Measurements from ENCODE around the gene TMEM200A. TPM values are rescaled to one million over a fixed set of nuclear protein-coding genes. Genes with fewer than 3 reads are reported as not detected.

Gene TMEM200A
- total RNA-seq, 1 donor from 2014 or later, result 1.3 TPM

GRCh38 chr6:130411481-130411880, 45.7 kb downstream of the TMEM200A start:
- Mint-ChIP-seq H3K9me3 (no peaks in the 10 kb centered on the region), H3K36me3 (ENCODE audit: low read depth) (no peaks in the 10 kb centered on the region), H3K27me3 (ENCODE audit: low read depth) (peaks cover 10% of the 10 kb centered on the region), H3K27ac (no peak overlapping the region), H3K4me3 (ENCODE audit: low read depth) (no peak overlapping the region), H3K4me1 (ENCODE audit: low read depth) (peaks cover 5% of the 10 kb centered on the region)
- DNase-seq (ENCODE audit: low spot score), result no peak
- intact Hi-C loops (cut with micrococcal nuclease), result no loop called here

- DNase-seq (ENCODE audit: low spot score), result no peak
- intact Hi-C loops (cut with micrococcal nuclease), result no loop called here
- Mint-ChIP-seq H3K9me3 (no peaks in the 10 kb centered on the region), H3K36me3 (ENCODE audit: low read depth) (no peaks in the 10 kb centered on the region), H3K27ac (no peak overlapping the region), H3K4me1 (ENCODE audit: low read depth) (no peaks in the 10 kb centered on the region), H3K27me3 (ENCODE audit: low read depth) (peaks cover 5% of the 10 kb centered on the region), H3K4me3 (ENCODE audit: low read depth) (no peak overlapping the region)
These were observed 46.9 kb downstream of the TMEM200A start for GRCh38 chr6:130412556-130413290.

- no peaks in the 10 kb centered on the region for H3K9me3 Mint-ChIP-seq
- no peak for DNase-seq (ENCODE audit: low spot score)
- H3K27me3 Mint-ChIP-seq (ENCODE audit: low read depth), result peaks cover 5% of the 10 kb centered on the region
- no peak overlapping the region for H3K4me3 Mint-ChIP-seq (ENCODE audit: low read depth)
- intact Hi-C loops (cut with micrococcal nuclease), result no loop called here
- H3K4me1 Mint-ChIP-seq (ENCODE audit: low read depth), result peaks cover 3% of the 10 kb centered on the region
- H3K27ac Mint-ChIP-seq, result no peak overlapping the region
- H3K36me3 Mint-ChIP-seq (ENCODE audit: low read depth), result no peaks in the 10 kb centered on the region
These were observed 52.1 kb downstream of the TMEM200A start for GRCh38 chr6:130417951-130418350.

GRCh38 chr6:130420911-130421310, 55.1 kb downstream of the TMEM200A start:
- H3K9me3 Mint-ChIP-seq, result no peaks in the 10 kb centered on the region
- H3K27me3 Mint-ChIP-seq (ENCODE audit: low read depth), result peaks cover 6% of the 10 kb centered on the region
- H3K27ac Mint-ChIP-seq, result no peak overlapping the region
- H3K36me3 Mint-ChIP-seq (ENCODE audit: low read depth), result no peaks in the 10 kb centered on the region
- intact Hi-C loops (cut with micrococcal nuclease), result no loop called here
- no peak for DNase-seq (ENCODE audit: low spot score)
- peaks cover 3% of the 10 kb centered on the region for H3K4me1 Mint-ChIP-seq (ENCODE audit: low read depth)
- no peak overlapping the region for H3K4me3 Mint-ChIP-seq (ENCODE audit: low read depth)

GRCh38 chr6:130421585-130421984, 55.8 kb downstream of the TMEM200A start:
- Mint-ChIP-seq H3K27ac (no peak overlapping the region), H3K4me3 (ENCODE audit: low read depth) (no peak overlapping the region), H3K27me3 (ENCODE audit: low read depth) (peaks cover 6% of the 10 kb centered on the region), H3K9me3 (no peaks in the 10 kb centered on the region), H3K4me1 (ENCODE audit: low read depth) (peaks cover 3% of the 10 kb centered on the region), H3K36me3 (ENCODE audit: low read depth) (no peaks in the 10 kb centered on the region)
- intact Hi-C loops (cut with micrococcal nuclease), result no loop called here
- DNase-seq (ENCODE audit: low spot score), result no peak

- intact Hi-C loops (cut with micrococcal nuclease), result no loop called here
- Mint-ChIP-seq H3K27me3 (ENCODE audit: low read depth) (peaks cover 9% of the 10 kb centered on the region), H3K4me1 (ENCODE audit: low read depth) (peaks cover under 1% of the 10 kb centered on the region), H3K4me3 (ENCODE audit: low read depth) (no peak overlapping the region), H3K9me3 (no peaks in the 10 kb centered on the region), H3K27ac (no peak overlapping the region), H3K36me3 (ENCODE audit: low read depth) (no peaks in the 10 kb centered on the region)
- no peak for DNase-seq (ENCODE audit: low spot score)
These were observed 57.2 kb downstream of the TMEM200A start for GRCh38 chr6:130423044-130423443.

- H3K4me3 Mint-ChIP-seq (ENCODE audit: low read depth), result no peak overlapping the region
- no peak for DNase-seq (ENCODE audit: low spot score)
- H3K4me1 Mint-ChIP-seq (ENCODE audit: low read depth), result no peaks in the 10 kb centered on the region
- H3K27me3 Mint-ChIP-seq (ENCODE audit: low read depth), result peaks cover 14% of the 10 kb centered on the region
- no peaks in the 10 kb centered on the region for H3K36me3 Mint-ChIP-seq (ENCODE audit: low read depth)
- no peak overlapping the region for H3K27ac Mint-ChIP-seq
- no peaks in the 10 kb centered on the region for H3K9me3 Mint-ChIP-seq
- intact Hi-C loops (cut with micrococcal nuclease), result no loop called here
These were observed 58.9 kb downstream of the TMEM200A start for GRCh38 chr6:130424710-130425109.

- Mint-ChIP-seq H3K4me1 (ENCODE audit: low read depth) (no peaks in the 10 kb centered on the region), H3K9me3 (no peaks in the 10 kb centered on the region), H3K36me3 (ENCODE audit: low read depth) (no peaks in the 10 kb centered on the region), H3K4me3 (ENCODE audit: low read depth) (no peak overlapping the region), H3K27me3 (ENCODE audit: low read depth) (peaks cover 14% of the 10 kb centered on the region), H3K27ac (no peak overlapping the region)
- DNase-seq (ENCODE audit: low spot score), result no peak
- intact Hi-C loops (cut with micrococcal nuclease), result no loop called here
These were observed 59.7 kb downstream of the TMEM200A start for GRCh38 chr6:130425537-130425936.

GRCh38 chr6:130426066-130426721, 60.4 kb downstream of the TMEM200A start:
- Mint-ChIP-seq H3K36me3 (ENCODE audit: low read depth) (no peaks in the 10 kb centered on the region), H3K27me3 (ENCODE audit: low read depth) (peaks cover 14% of the 10 kb centered on the region), H3K4me3 (ENCODE audit: low read depth) (no peak overlapping the region), H3K4me1 (ENCODE audit: low read depth) (no peaks in the 10 kb centered on the region), H3K9me3 (no peaks in the 10 kb centered on the region), H3K27ac (no peak overlapping the region)
- no peak for DNase-seq (ENCODE audit: low spot score)
- intact Hi-C loops (cut with micrococcal nuclease), result no loop called here

- H3K9me3 Mint-ChIP-seq, result no peaks in the 10 kb centered on the region
- H3K36me3 Mint-ChIP-seq (ENCODE audit: low read depth), result no peaks in the 10 kb centered on the region
- peaks cover 11% of the 10 kb centered on the region for H3K27me3 Mint-ChIP-seq (ENCODE audit: low read depth)
- H3K27ac Mint-ChIP-seq, result no peak overlapping the region
- DNase-seq (ENCODE audit: low spot score), result no peak
- intact Hi-C loops (cut with micrococcal nuclease), result no loop called here
- H3K4me3 Mint-ChIP-seq (ENCODE audit: low read depth), result no peak overlapping the region
- H3K4me1 Mint-ChIP-seq (ENCODE audit: low read depth), result no peaks in the 10 kb centered on the region
These were observed 65.6 kb downstream of the TMEM200A start for GRCh38 chr6:130431346-130431852.

- no peak overlapping the region for H3K4me3 Mint-ChIP-seq (ENCODE audit: low read depth)
- intact Hi-C loops (cut with micrococcal nuclease), result no loop called here
- peaks cover 8% of the 10 kb centered on the region for H3K27me3 Mint-ChIP-seq (ENCODE audit: low read depth)
- no peak overlapping the region for H3K27ac Mint-ChIP-seq
- H3K36me3 Mint-ChIP-seq (ENCODE audit: low read depth), result no peaks in the 10 kb centered on the region
- H3K9me3 Mint-ChIP-seq, result no peaks in the 10 kb centered on the region
- no peak for DNase-seq (ENCODE audit: low spot score)
- H3K4me1 Mint-ChIP-seq (ENCODE audit: low read depth), result no peaks in the 10 kb centered on the region
These were observed 67.0 kb downstream of the TMEM200A start for GRCh38 chr6:130432838-130433237.

GRCh38 chr6:130434174-130434873, 68.5 kb downstream of the TMEM200A start:
- no peak for DNase-seq (ENCODE audit: low spot score)
- intact Hi-C loops (cut with micrococcal nuclease), result no loop called here

GRCh38 chr6:130435181-130435580, 69.4 kb downstream of the TMEM200A start:
- peaks cover 6% of the 10 kb centered on the region for H3K27me3 Mint-ChIP-seq (ENCODE audit: low read depth)
- H3K36me3 Mint-ChIP-seq (ENCODE audit: low read depth), result no peaks in the 10 kb centered on the region
- H3K27ac Mint-ChIP-seq, result no peak overlapping the region
- no peaks in the 10 kb centered on the region for H3K9me3 Mint-ChIP-seq
- no peaks in the 10 kb centered on the region for H3K4me1 Mint-ChIP-seq (ENCODE audit: low read depth)
- DNase-seq (ENCODE audit: low spot score), result no peak
- intact Hi-C loops (cut with micrococcal nuclease), result no loop called here
- no peak overlapping the region for H3K4me3 Mint-ChIP-seq (ENCODE audit: low read depth)

More at GRCh38 chr6:130434174-130434873, 68.5 kb downstream of the TMEM200A start:
- Mint-ChIP-seq H3K36me3 (ENCODE audit: low read depth) (no peaks in the 10 kb centered on the region), H3K9me3 (no peaks in the 10 kb centered on the region), H3K27ac (no peak overlapping the region), H3K4me1 (ENCODE audit: low read depth) (no peaks in the 10 kb centered on the region), H3K4me3 (ENCODE audit: low read depth) (no peak overlapping the region), H3K27me3 (ENCODE audit: low read depth) (peaks cover 8% of the 10 kb centered on the region)
